NCI-H128 (cell line): Measurements from ENCODE around the gene NBEAL2.

Experiments used
- DNase-seq: peaks from one replicate; lab custom pipeline; 2025; ENCODE audit not compliant: unreplicated experiment; lab: John Stamatoyannopoulos, UW

Gene NBEAL2

DNA sequence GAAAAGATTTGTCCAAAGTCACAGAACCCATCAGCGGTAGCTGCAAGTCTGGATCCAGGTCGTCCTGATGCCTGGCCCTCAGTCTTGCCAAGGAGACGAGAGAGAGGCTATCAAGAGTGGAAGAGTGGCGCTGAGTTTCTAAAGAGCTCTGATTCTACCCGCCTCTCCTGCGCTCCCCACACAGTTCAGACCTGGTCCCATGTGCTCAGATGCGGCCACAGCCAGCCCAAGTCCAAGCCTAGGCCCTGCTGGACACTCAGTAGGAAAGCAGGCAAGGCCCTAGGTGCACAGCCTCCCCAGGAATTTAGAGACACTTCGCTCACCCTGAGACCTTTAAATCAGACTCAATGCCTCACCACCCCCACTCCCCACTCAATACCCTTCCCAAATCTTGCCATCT lies 35.3 kb upstream of the NBEAL2 start:
- no peak for DNase-seq

DNA sequence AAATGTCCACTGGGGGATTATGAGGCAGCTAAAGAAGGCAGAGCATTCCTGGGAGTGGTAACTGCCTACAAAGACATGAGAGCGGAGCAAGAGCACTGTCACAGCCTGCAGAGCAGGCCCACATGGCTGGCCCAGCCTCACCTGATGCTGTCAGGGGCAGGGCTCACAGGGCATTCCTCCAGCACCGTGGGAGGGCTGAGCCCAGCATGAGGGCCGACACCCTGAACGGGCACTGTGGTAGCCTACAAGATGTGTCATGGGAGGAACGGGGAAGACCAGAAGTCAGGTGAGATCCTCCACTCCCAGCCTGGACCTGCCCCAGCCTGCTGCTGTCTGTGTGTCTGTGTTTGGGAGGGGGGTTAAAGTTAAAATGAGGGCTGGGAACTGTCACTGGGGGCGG lies 33.0 kb upstream of the NBEAL2 start:
- DNase-seq, result no peak

DNA sequence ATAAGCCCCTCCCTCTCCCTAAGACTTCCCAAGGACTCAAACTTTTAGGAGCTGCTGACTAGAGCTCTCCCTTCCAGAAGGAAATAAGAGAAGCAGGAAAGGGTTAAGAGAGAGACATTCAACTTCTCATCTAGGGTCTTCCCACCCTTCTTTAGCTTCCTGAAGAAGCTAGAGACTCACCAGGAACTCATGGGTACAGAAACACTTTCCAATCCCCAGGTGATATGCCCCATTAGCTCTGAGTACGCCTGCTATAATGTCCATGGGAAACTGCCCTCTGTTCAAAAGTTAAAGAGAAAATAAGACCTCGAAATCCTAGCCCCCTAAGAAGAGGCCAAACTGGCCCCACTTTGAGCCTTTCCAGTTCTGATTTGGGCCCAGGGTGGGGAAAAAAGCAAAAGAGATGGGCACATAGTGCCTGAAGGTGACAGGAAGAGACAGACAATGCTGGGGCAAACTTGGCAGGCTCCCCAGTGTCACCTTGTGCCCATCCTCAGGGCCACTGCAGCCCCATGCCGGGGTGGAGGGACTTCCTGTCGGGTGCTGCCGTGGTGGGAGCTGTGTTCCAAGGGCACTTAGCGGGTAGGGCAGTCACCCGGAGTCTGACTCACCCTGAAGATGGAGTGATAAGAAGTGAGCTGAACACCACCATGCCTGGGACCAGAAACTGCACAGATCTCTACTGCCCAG lies 32.5 kb upstream of the NBEAL2 start:
- no peak for DNase-seq

DNA sequence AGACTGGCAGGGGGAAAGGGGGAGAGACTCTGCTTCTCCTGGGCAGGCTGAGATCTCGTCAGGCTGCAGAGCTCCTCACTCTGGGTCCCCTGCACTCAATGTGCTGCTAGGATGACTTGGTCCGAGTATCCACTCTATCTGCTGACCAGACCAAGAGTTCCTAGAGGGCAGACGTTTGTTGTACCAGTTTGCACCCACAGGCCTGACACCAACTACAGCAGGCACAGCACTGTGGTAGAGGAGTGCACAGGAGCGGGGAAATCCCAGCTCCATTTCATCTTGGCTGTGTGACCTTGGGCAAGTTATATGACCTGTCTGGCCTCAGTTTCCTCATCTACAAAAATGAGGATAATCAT lies 31.9 kb upstream of the NBEAL2 start:
- DNase-seq, result no peak

DNA sequence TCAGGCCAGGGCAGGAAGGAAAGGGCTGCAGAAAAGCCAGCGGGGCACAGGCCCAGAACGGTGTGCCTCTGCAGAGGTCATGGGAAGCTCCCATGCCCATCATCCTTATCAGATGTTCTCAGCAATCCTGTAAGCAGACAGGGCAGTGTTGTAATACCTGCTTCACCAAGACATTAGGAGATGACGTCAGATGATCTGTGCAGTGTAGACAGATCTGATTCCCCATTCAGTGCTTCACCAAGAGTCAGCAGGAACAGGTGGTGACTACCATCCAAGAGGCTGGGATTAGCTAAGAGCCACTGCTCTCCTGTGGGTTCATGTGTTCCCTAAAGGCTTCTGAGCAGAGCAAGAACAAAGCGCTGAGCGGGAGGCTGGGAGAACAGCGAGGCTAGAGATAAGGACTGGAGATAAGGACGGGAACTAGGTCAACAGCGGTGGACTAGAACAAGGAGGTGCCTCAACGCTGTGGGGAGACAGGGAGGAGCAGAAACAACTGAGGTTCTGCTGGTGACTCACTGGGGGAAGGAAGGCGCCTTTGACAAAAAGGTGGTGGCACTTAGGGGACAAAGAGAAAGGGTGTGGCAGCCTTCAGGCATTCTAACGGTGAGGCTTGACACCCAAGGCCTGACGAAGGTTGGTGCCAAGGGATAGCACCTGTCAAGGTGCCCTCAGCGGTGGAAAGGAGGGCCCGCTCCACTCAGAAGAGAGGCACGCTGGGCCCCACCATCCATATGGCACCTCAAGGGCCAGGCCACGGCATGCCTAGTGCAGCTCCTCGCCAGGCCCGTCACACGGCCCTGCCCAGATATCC lies 31.3 kb upstream of the NBEAL2 start:
- DNase-seq, result no peak

DNA sequence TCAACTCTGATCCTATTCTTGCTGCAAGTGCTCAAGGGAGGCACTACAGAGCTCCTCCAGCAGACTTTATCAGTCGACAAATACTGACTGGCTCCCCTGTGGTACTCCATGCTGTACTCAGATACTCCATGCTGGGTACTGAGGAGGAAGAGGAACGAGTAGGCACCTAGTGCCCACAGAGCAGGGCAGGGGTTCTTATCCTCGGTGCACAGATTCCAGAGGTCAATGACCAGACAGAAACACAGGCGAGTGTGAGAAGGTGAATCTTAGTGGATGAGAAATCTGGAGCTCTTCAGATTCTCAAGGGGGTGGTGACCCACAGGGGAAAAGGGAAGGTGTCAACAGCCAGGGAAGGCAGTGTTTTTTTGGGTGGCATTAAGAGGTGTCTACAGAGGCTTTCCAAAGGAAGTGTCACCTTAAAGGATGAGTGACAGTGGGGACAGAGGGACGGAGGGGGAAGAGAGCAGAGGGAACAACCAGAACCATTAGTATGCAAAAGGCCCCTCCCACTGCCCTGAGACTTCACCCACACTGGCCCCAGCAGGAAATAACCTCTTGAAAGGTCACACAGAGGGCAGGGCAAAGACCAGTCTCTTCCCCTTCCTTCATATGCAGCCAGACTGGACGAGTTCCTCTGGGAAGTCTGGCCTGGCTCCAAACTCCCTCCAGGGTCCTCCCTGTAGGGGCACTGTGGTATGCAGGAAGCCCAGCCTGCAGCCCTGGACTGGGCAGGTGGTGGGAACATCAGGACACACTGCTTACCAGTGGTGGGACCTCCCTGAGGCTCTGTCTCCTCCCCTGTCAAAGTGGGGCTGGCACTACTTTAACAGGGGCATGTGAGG lies 30.4 kb upstream of the NBEAL2 start:
- DNase-seq, result no peak

DNA sequence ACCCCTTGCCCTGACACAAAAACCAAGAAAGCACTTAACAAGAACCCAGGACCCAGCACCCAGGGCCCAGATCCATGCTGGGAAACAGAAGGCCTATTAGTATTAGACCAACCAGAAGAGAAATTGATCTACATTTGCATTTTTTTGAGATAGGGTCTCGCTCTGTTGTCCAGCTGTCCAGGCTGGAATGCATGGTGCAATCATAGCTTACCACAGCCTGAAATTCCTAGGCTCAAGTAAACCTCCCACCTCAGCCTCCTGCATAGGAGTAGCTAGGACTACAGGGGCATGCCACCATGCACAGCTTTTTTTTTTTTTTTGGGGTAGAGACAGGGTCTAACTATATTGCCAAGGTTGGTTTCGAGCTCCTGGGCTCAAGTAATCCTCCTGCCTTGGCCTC lies 29.3 kb upstream of the NBEAL2 start:
- no peak for DNase-seq

DNA sequence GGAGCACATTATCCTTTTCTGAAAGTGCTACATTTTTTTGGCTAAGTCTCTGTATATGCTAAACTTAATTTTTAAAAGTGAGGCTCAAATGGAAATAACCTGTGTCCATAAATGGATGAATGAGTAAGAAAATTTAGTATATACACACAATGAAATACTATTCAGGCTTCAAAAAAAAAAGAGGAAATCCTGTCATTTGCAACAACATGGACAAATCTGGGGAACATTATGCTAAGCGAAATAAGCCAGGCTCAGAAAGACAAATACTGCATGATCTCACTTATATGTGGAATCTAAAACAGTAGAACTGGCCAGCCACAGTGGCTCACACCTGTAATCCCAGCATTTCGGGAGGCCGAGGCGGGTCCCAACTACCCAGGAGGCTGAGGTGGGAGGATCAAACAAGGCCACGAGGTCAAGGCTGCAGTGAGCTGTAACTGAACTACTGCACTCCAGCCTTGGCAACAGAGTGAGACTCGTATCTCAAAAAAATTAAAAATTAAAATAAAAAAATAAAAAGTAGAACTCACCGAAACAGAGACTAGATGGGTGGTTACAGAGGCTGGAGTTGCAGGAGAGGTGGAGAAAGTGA lies 28.7 kb upstream of the NBEAL2 start:
- no peak for DNase-seq

DNA sequence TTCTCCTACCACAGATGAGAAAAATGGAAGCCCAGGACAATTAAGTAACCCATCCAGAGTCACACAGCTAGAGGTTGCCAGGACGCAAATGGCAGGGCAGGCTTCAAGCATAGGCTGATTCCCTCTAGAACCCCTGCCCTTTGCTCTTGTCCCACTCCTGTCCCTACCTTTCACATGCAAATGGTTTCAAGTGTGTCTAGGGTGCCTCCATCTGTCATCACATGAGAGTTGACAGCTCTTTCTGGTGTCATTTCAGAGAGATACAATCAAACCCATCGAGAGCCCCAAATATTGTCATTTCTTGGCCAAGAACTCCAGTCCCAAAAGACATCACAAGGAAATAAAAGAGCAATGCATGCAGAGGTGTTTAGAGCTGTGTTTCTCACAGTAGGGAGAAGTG lies 26.7 kb upstream of the NBEAL2 start:
- no peak for DNase-seq

DNA sequence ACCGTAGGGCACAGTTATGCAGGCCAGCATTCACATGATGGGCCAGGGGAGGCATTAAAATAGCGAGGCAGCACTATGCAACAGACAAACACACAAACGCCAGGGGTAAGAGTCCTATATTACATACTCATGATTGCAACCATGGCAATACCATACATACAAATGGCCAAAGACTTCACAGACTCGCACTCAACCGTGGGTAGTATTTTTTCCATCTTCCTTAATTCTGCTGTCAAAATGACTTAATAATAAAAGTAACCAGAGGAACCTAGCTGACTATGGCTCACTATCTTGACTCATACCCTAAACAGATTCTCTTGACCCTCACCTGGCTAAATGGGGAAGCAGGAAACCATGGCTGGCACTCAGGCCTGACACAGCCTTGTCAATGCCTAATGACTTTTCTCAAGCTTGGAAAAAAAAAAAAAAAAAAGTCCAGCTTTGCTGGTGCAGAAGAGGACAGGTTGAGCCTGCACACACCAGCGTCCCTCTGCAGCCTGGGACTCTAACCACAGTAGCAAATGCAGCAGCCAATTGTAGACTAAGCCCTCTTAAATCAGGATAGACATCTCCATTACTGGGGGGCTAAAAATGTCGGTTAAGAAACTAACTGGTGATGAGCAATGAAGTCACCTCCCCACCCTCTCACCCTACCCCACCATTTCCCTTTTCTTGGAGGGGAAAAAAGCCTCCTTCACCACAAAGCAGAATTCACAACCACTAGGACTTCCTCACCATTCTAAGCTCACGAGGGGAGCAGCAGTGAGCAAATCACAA lies 26.0 kb upstream of the NBEAL2 start:
- DNase-seq, result no peak

DNA sequence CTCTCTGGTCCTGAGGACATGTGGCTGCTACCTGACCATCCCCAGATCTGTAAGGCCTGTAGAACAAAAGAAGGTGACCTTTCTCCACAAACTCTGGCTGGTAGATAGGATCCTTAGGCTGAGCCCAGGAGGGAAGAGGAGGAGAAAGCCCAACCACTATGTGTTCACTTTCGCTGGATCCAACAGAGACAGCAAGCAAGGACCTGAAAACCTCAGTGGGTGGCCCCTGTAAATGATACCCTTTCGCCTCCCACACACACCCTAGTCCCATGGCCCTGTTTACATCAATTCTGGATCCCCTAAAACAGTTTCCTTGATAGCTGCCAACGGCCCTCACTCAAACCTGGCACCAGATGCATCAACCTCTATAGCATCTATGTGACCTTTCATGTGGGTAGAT lies 25.3 kb upstream of the NBEAL2 start:
- DNase-seq, result no peak

DNA sequence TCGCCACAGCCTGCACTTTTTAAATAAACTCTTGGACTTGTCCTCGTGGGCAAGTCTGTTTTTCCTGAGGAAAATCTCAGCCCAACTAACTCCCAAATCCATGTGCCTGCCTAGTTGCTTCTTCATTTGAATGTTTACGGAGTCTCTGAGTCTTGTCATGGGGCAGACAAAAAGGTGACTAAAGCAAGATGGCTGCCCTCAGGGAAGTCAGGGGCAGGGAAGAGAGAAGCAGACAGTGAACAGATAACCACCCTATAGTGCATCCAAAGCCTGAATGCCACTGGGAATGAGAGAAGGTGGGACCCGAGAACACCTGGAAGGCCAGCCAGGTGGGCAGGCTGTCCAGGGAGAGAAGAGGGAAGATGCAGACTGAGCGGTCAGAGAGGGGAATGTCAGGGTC lies 24.3 kb upstream of the NBEAL2 start:
- DNase-seq, result no peak

DNA sequence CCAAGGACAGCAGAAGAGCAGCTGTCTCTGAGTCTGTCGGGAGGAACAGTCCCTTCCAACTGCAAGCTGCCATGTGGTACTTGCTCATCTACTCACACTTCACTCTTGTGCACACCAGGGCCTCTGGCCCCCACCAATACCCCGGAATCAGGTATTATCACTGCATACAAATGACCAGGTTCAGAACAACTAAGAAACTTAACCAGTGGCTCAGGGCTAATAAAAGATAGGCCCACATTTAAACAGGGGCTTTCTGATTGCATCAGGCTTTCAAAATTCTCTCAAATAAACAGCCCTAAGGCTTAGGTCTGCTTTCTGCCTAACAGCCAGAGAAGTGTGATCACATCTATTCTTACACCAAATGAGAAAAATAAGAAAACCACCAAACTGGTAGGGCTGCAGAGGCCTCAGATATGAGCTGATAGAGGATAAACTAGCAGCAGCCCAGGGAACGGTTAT lies 23.6 kb upstream of the NBEAL2 start:
- no peak for DNase-seq

DNA sequence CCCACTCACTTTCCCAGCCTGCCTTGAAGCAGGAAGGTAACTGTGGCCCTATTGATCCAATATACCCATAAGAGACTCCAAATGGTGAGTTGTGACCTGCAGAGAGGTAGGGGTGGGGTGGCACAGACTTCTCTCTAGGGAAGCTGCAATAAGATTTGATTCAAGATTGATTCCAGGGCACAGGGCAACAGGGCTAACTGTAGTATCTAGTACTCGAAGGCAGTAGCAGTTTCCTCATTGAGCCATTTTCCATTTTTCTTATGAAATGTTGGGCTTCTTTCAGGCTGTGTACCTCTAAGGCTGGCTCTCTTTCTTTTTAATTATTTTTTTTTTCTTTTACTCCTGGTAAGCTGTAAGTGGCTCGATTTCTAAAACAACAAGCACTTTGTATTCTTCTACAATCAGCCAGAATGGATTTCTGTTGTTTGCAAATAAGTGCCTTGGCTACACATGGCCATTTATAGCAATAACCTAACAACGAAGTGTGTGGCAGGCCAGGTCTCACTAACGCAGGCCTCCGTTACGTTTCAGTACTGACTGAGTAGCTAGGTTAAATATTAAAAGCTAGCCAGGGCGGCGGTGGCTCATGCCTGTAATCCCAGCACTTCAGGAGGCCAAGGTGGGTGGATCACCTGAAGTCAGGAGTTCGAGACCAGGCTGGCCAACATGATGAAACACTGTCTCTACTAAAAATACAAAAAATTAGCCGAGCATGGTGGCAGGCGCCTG lies 22.2 kb upstream of the NBEAL2 start:
- DNase-seq, result no peak

DNA sequence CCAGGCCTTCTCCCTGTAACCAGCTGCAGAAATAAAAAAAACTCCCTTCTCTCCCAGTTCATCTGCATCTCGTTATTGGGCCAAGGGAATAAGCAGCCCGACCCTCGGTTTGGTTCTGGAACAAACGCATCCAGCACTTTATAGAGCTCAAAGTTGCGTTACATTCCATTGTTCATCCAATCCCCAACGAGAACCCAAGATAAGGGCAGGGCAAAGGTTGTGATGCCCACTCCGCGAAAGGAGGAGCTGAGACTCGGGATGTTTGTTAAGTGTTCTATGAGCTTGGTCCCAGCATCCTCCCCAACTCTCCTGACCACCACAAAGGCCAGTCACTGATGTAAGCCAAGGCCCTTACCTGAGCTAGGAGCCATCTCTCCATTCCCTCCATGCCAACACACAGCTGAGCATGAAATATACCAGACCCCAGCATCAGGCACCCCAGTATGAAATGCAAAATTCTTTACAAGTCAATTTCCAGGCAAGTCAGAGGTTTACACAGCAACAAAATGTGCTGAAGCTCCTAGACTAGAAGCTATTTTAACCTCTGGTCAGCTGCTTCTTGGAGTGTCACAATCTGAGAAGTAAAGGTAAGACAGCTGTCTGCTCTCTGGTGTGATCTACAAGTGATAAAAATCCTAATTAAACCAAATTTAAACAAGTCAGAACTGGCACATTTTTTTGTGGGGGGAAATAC lies 20.9 kb upstream of the NBEAL2 start:
- DNase-seq, result no peak

DNA sequence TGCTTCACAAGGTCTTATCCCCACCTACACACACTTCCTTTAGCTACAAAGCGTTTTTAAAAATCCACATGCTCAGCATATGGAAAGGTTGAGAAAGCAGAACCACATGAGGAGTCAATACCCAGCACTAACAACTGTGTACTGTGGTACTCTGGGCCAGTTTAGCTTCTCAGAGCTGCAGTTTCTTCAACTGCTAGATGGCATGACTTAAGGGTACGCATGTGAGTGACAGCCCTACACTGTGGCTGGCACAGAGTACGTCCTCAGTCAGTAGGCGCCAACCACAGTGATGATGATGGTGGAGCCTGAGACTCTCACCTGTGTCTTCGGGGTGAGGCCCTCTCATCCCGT lies 20.3 kb upstream of the NBEAL2 start:
- DNase-seq, result no peak

DNA sequence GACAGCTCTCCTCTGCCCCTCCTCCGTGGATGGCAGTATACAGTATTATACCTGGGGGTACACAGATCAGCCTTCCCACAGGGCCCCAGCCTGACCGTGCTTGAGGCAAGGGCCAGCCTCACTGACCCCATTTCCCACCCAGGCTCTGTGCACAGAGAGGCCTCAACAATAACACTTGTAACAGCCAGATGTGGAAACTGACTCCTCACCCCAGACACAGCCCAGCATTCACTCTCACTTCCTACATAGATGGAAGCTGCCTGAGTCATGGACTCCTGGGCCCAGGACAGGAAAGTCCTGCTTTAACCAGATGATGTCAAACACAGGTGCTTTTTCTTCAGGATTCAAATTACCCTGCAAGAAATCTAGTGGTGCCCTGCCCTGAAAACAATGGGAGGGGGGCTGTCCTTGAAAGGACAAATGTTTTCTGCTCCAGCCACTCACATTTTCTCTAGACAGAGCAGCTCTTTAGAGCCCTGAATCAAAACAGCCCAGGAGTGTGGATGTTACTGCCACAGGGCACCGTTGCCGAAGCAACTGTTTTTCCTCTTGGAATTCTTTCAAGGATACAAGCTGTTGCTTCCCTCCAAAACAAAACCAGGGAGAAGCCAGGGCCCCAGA lies 19.3 kb upstream of the NBEAL2 start:
- DNase-seq, result no peak

DNA sequence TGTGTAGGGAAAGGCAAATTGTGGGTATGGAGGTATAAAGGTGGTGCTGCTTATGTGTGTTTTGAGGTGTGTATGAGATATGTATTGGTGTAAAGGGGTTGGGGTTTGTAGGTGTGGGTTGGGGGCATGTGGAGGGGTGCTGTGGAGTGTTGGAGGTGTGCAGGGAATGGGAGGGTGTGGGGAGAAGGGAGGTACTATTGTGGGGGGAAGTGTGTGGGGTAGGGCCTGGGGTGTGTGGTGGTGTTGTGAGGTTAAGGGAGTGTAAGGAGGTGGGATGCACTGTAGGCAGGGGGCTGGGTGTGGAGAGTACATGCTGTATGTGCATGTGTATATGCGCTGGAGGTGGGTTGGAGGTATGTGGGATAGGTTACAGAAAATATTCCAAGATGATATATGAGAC lies 18.6 kb upstream of the NBEAL2 start:
- no peak for DNase-seq

DNA sequence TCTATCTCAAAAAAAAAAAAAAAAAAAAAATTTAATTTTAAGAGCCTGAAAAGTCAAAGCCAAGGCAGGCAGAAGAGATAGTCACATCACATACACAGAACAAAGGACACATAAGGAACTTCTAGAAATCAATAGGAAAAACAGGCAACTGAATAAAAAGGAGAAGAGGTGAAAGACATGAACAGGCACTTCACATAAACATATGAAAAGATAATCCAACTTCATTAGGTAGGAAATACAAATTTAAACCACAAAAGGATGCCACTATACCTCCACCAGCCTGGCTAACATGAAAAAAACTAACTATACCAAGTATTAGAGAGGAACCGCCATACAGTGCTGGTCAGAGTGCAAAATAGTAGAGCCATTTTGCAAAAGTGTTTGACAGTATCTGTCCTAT lies 17.0 kb upstream of the NBEAL2 start:
- DNase-seq, result no peak
